Neural progenitor cell (in vitro differentiated cells): Measurements from ENCODE around the gene FOXO1. TPM values are rescaled to one million over a fixed set of nuclear protein-coding genes. Genes with fewer than 3 reads are reported as not detected.

Source experiments
- DNase-seq: peaks from one replicate; pipeline ENCODE4 v3.0.0-alpha.2; 2016; ENCODE audit warnings: low spot score
- H2AFZ ChIP-seq: fragments of 200-600 bp; sonication (generic); replicated peaks from 2 replicates; pipeline ENCODE4 v1.6.1; 2016; ENCODE audit warnings: antibody characterized with exemption
- H3F3A ChIP-seq: fragments of 200-600 bp; sonication (generic); 2 replicates; pipeline ENCODE4 v1.6.1; 2016; ENCODE audit warnings: antibody characterized with exemption, low read depth
- H3K27ac ChIP-seq: fragments of 200-600 bp; sonication (generic); 2 replicates; pipeline ENCODE4 v1.5.1; 2016; ENCODE audit warnings: mild to moderate bottlenecking
- H3K27me3 ChIP-seq: fragments of 200-600 bp; sonication (generic); 2 replicates; pipeline ENCODE4 v1.6.1; 2016; ENCODE audit warnings: mild to moderate bottlenecking, moderate library complexity
- H3K36me3 ChIP-seq: fragments of 200-600 bp; sonication (generic); 2 replicates; pipeline ENCODE4 v1.5.1; 2016
- H3K4me1 ChIP-seq: fragments of 200-600 bp; sonication (generic); 2 replicates; pipeline ENCODE4 v1.6.1; 2016; ENCODE audit warnings: mixed run types
- H3K4me2 ChIP-seq: fragments of 200-600 bp; sonication (generic); 2 replicates; pipeline ENCODE4 v1.6.1; 2016
- H3K4me3 ChIP-seq: fragments of 200-600 bp; sonication (generic); 2 replicates; pipeline ENCODE4 v1.5.1; 2016
- H3K79me2 ChIP-seq: fragments of 200-600 bp; sonication (generic); 2 replicates; pipeline ENCODE4 v1.6.1; 2016; ENCODE audit warnings: low read depth
- H3K9ac ChIP-seq: fragments of 200-600 bp; sonication (generic); 2 replicates; pipeline ENCODE4 v1.6.1; 2016
- H3K9me3 ChIP-seq: fragments of 200-600 bp; sonication (generic); 2 replicates; pipeline ENCODE4 v1.5.1; 2016; ENCODE audit warnings: low read depth
- H4K20me1 ChIP-seq: fragments of 200-600 bp; sonication (generic); 2 replicates; pipeline ENCODE4 v1.6.1; 2016; ENCODE audit warnings: low read depth
- H3K27ac Mint-ChIP-seq: 3 replicates; pipeline ENCODE4 v1.8.0; 2021; ENCODE audit warnings: mixed read lengths
- H3K27me3 Mint-ChIP-seq: 2 replicates; pipeline ENCODE4 v1.8.0; 2022; ENCODE audit warnings: low read depth, mild to moderate bottlenecking, inconsistent platforms, moderate library complexity, mixed read lengths; ENCODE audit not compliant: insufficient read depth
- H3K36me3 Mint-ChIP-seq: 3 replicates; pipeline ENCODE4 v1.8.0; 2021; ENCODE audit warnings: mixed read lengths
- H3K4me1 Mint-ChIP-seq: 3 replicates; pipeline ENCODE4 v1.8.0; 2021; ENCODE audit warnings: mixed read lengths
- H3K4me3 Mint-ChIP-seq: 3 replicates; pipeline ENCODE4 v1.8.0; 2021; ENCODE audit warnings: mild to moderate bottlenecking, moderate library complexity, mixed read lengths
- H3K9me3 Mint-ChIP-seq: 3 replicates; pipeline ENCODE4 v1.8.0; 2020; ENCODE audit warnings: mixed read lengths
- EZH2 ChIP-seq: fragments of 200-600 bp; sonication (generic); IDR thresholded peaks from 2 replicates; pipeline ENCODE4 v1.6.1; 2017; ENCODE audit warnings: antibody characterized with exemption, mild to moderate bottlenecking, moderate library complexity
- EZH2phosphoT487 ChIP-seq: fragments of 200-600 bp; sonication (generic); IDR thresholded peaks from 2 replicates; pipeline ENCODE4 v1.6.1; 2017; ENCODE audit warnings: antibody characterized with exemption
- total RNA-seq: library from RNA; depleted of rRNA; stranded (reverse); fragments of >200 nt; gene quantifications from 2 replicates; pipeline ENCODE4 v1.2.3, GENCODE V29; 2015; ENCODE audit warnings: low replicate concordance
- TF ChIP-seq, protein P1 (sequence below): fragments of 200-600 bp; sonication (generic); IDR thresholded peaks from 2 replicates; pipeline ENCODE4 v1.5.1; 2017; ENCODE audit warnings: antibody characterized with exemption, mild to moderate bottlenecking

FOXO1 gene
- total RNA-seq, 1 donor from 2014 or later, result 3.7 TPM

DNA sequence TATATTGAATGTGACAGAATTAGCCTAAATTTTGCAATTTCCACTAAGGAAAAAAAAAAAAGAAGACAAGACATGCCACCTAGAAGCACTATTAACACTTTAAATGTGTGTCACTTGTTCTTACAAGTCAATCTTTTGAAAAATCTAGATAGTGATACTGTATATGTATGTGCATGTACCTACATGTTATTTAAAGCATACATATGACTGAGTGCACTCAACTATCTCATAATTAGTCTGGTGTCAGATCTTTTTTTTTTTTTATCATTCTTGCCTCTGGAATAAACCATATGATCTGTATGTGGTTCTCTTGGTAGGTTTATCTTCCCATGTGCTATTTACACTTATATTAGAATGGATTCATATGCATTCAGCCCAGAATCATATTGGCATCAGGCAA is 62.3 kb downstream of the FOXO1 start:
- Mint-ChIP-seq H3K4me1 (no peaks in the 10 kb centered on the region), H3K9me3 (no peaks in the 10 kb centered on the region), H3K27ac (no peak overlapping the region), H3K27me3 (peaks cover 3% of the 10 kb centered on the region), H3K36me3 (peaks cover 2% of the 10 kb centered on the region), H3K4me3 (no peak overlapping the region)
- peaks cover 9% of the 10 kb centered on the region for H3K79me2 ChIP-seq
- no peak overlapping the region for H2AFZ ChIP-seq
- no peaks in the 10 kb centered on the region for H4K20me1 ChIP-seq
- H3K4me3 ChIP-seq, result no peak overlapping the region
- TF ChIP-seq EZH2phosphoT487 (no peak), EZH2 (no peak)
- TF ChIP-seq, protein P1, sequence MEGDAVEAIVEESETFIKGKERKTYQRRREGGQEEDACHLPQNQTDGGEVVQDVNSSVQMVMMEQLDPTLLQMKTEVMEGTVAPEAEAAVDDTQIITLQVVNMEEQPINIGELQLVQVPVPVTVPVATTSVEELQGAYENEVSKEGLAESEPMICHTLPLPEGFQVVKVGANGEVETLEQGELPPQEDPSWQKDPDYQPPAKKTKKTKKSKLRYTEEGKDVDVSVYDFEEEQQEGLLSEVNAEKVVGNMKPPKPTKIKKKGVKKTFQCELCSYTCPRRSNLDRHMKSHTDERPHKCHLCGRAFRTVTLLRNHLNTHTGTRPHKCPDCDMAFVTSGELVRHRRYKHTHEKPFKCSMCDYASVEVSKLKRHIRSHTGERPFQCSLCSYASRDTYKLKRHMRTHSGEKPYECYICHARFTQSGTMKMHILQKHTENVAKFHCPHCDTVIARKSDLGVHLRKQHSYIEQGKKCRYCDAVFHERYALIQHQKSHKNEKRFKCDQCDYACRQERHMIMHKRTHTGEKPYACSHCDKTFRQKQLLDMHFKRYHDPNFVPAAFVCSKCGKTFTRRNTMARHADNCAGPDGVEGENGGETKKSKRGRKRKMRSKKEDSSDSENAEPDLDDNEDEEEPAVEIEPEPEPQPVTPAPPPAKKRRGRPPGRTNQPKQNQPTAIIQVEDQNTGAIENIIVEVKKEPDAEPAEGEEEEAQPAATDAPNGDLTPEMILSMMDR, result no peak
- no peak overlapping the region for H3K9ac ChIP-seq
- no peaks in the 10 kb centered on the region for H3K9me3 ChIP-seq
- H3K4me2 ChIP-seq, result no peak overlapping the region
- no peaks in the 10 kb centered on the region for H3K27me3 ChIP-seq
- H3K36me3 ChIP-seq, result no peaks in the 10 kb centered on the region
- H3K27ac ChIP-seq, result no peak overlapping the region
- no peak for DNase-seq
- H3F3A ChIP-seq, result no peaks in the 10 kb centered on the region
- H3K4me1 ChIP-seq, result no peaks in the 10 kb centered on the region

DNA sequence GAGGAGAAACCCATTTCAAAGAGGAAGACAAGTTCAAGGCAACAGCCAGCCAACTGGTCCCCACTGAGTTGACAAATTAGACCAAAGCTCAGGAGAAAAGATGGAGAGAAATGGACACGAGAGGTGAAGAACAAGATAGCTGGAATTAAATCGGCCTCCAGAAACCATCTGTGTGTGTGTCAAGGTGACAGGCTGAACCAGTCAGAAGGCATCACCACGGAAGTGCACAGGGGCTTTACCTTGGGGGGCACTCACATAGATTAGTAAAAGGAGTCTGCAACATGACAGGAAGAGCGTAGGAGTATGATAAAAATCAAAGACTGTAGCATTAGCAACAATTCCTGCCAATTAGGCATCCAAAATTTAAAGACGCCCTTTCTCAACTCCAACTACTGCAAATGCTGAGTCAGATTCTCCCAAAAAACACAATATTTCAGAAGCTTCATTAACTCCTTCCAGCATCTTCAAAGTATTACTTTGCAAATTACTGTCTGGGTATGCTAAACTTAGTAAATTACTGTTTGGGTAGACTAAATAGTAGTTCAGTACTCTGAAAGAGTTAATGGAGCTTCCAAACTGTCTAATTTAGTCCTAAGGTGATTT is 66.2 kb downstream of the FOXO1 start:
- no peak overlapping the region for H3K4me3 Mint-ChIP-seq
- no peaks in the 10 kb centered on the region for H3F3A ChIP-seq
- no peak overlapping the region for H3K4me2 ChIP-seq
- no peaks in the 10 kb centered on the region for H3K27me3 ChIP-seq
- no peaks in the 10 kb centered on the region for H3K36me3 Mint-ChIP-seq
- peaks cover 3% of the 10 kb centered on the region for H3K27me3 Mint-ChIP-seq
- no peaks in the 10 kb centered on the region for H3K4me1 ChIP-seq
- H3K79me2 ChIP-seq, result peaks cover 9% of the 10 kb centered on the region
- H2AFZ ChIP-seq, result no peak overlapping the region
- H3K9me3 ChIP-seq, result no peaks in the 10 kb centered on the region
- TF ChIP-seq EZH2phosphoT487 (no peak), EZH2 (no peak)
- TF ChIP-seq, protein P1, result no peak
- no peak overlapping the region for H3K27ac ChIP-seq
- no peak overlapping the region for H3K27ac Mint-ChIP-seq
- H3K9me3 Mint-ChIP-seq, result no peaks in the 10 kb centered on the region
- H3K4me3 ChIP-seq, result no peak overlapping the region
- H4K20me1 ChIP-seq, result no peaks in the 10 kb centered on the region
- no peak overlapping the region for H3K9ac ChIP-seq
- H3K4me1 Mint-ChIP-seq, result peaks cover 10% of the 10 kb centered on the region
- no peaks in the 10 kb centered on the region for H3K36me3 ChIP-seq
- DNase-seq, result no peak

DNA sequence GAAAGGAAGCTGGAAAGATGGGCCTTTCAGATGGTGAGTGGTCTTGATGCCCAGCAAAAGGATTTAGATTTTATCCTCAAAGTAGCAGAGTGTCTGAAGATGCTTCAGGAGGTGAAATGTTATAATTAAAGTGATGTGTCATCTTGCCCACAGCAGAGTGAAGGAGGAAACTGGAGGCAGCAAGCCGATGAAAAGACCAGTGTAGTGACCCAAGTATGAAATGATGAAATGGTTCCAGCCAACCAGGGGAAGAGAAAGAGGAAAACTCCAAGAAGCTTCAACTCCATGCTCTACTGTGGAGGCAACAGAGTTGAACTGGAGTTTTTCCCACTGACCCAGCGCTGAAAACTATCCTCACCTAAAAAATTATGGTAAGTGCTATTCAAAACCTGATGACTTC is 66.7 kb downstream of the FOXO1 start:
- Histone ChIP-seq H3K4me3 (no peak overlapping the region), H3K4me2 (no peak overlapping the region), H3K79me2 (peaks cover 9% of the 10 kb centered on the region), H3K36me3 (no peaks in the 10 kb centered on the region), H2AFZ (no peak overlapping the region), H3K9me3 (no peaks in the 10 kb centered on the region), H3K27ac (no peak overlapping the region), H3K27me3 (no peaks in the 10 kb centered on the region), H3F3A (no peaks in the 10 kb centered on the region), H4K20me1 (no peaks in the 10 kb centered on the region), H3K4me1 (no peaks in the 10 kb centered on the region), H3K9ac (no peak overlapping the region)
- no peak overlapping the region for H3K27ac Mint-ChIP-seq
- no peak for TF ChIP-seq EZH2
- TF ChIP-seq, protein P1, result no peak
- no peak for TF ChIP-seq EZH2phosphoT487
- H3K36me3 Mint-ChIP-seq, result no peaks in the 10 kb centered on the region
- peaks cover 3% of the 10 kb centered on the region for H3K27me3 Mint-ChIP-seq
- peaks cover 10% of the 10 kb centered on the region for H3K4me1 Mint-ChIP-seq
- H3K4me3 Mint-ChIP-seq, result no peak overlapping the region
- H3K9me3 Mint-ChIP-seq, result no peaks in the 10 kb centered on the region
- no peak for DNase-seq
